CD4-positive, alpha-beta memory T cell (primary cell): ENCODE results near the gene GALNTL6. TPM values are rescaled to one million over a fixed set of nuclear protein-coding genes. Genes with fewer than 3 reads are reported as not detected.

Source experiments
- CTCF ChIA-PET: fragments of 350-600 bp; sonication (Branson Sonifier 250); formaldehyde crosslinking; loops from one replicate; lab custom pipeline; 2021; ENCODE audit warnings: inconsistent platforms; ENCODE audit not compliant: partially characterized antibody; lab: Charles Lee
- POLR2A ChIA-PET: fragments of 350-600 bp; sonication (Branson Sonifier 250); formaldehyde crosslinking; loops from one replicate; lab custom pipeline; 2021; ENCODE audit not compliant: partially characterized antibody; lab: Charles Lee
- DNase-seq, 5 donors: peaks; one replicate each; pipeline versions ENCODE4 v3.0.0 to v3.0.0-alpha.2; 2020 to 2022; ENCODE audit warnings: mixed read lengths in 1 of 5
- H3K27ac ChIP-seq: one replicate; pipeline ENCODE4 v1.7.0; 2013; ENCODE audit warnings: low read depth, low read length
- H3K27me3 ChIP-seq: 2 replicates; pipeline ENCODE4 v1.7.0; 2013; ENCODE audit warnings: mild to moderate bottlenecking, low read length, moderate library complexity; ENCODE audit not compliant: insufficient read depth
- H3K36me3 ChIP-seq: 2 replicates; pipeline ENCODE4 v1.7.0; 2013; ENCODE audit warnings: mild to moderate bottlenecking, low read length, moderate library complexity; ENCODE audit not compliant: insufficient read depth
- H3K4me1 ChIP-seq: 2 replicates; pipeline ENCODE4 v1.7.0; 2013; ENCODE audit warnings: mild to moderate bottlenecking, low read length, moderate library complexity; ENCODE audit not compliant: insufficient read depth
- H3K4me3 ChIP-seq, 2 donors: one replicate each; pipeline ENCODE4 v1.7.0; 2013; ENCODE audit warnings: low read length in 2 of 2, mild to moderate bottlenecking in 1 of 2
- H3K9me3 ChIP-seq, 2 donors: one replicate each; pipeline ENCODE4 v1.7.0; 2013; ENCODE audit warnings: low read length in 2 of 2, control low read depth in 1 of 2; ENCODE audit not compliant: control insufficient read depth in 1 of 2
- H3K27ac Mint-ChIP-seq, 7 donors: one replicate each; pipeline ENCODE4 v1.8.0; 2020 to 2021; ENCODE audit warnings: mixed read lengths in 7 of 7, mild to moderate bottlenecking in 6 of 7, inconsistent platforms in 3 of 7, moderate library complexity in 3 of 7
- H3K27me3 Mint-ChIP-seq, 2 donors: one replicate each; pipeline ENCODE4 v1.8.0; 2020 to 2021; ENCODE audit warnings: mixed read lengths in 2 of 2
- H3K36me3 Mint-ChIP-seq, 2 donors: one replicate each; pipeline ENCODE4 v1.8.0; 2020 to 2021; ENCODE audit warnings: mixed read lengths in 2 of 2, inconsistent platforms in 1 of 2, mild to moderate bottlenecking in 1 of 2
- H3K4me1 Mint-ChIP-seq, 4 donors: one replicate each; pipeline ENCODE4 v1.8.0; 2020 to 2021; ENCODE audit warnings: mixed read lengths in 4 of 4, mild to moderate bottlenecking in 1 of 4
- H3K4me3 Mint-ChIP-seq, 8 donors: one replicate each; pipeline ENCODE4 v1.8.0; 2020 to 2021; ENCODE audit warnings: mixed read lengths in 8 of 8, mild to moderate bottlenecking in 7 of 8, moderate library complexity in 6 of 8, inconsistent platforms in 3 of 8
- H3K9me3 Mint-ChIP-seq, 8 donors: one replicate each; pipeline ENCODE4 v1.8.0; 2020 to 2021; ENCODE audit warnings: mixed read lengths in 8 of 8, mild to moderate bottlenecking in 5 of 8, inconsistent platforms in 3 of 8, moderate library complexity in 1 of 8
- intact Hi-C: fragments of 100-400 bp; cut with micrococcal nuclease; formaldehyde crosslinking; loops from one replicate; pipeline ENCODE4 v1.15.1; 2023
- polyA plus RNA-seq, 2 donors: library from polyadenylated mRNA; unstranded; fragments of 300-500 nt; fragmentation: Illumina TruSeq; gene quantifications; one replicate each; pipeline ENCODE4 v1.2.3, GENCODE V29; 2021
- total RNA-seq, 2 experiments: library from RNA; stranded (reverse); gene quantifications; one replicate each; pipeline ENCODE4 v1.2.3, GENCODE V29; 2021

Gene GALNTL6
- total and polyA plus RNA-seq, 4 experiments from 2014 or later, result not detected

- no peak overlapping the region for H3K4me3 Mint-ChIP-seq
- intact Hi-C loops, result no loop called here
- Histone ChIP-seq H3K27ac (no peak overlapping the region), H3K36me3 (no peaks in the 10 kb centered on the region), H3K9me3 (no peaks in the 10 kb centered on the region), H3K4me1 (no peaks in the 10 kb centered on the region), H3K27me3 (no peaks in the 10 kb centered on the region), H3K4me3 (no peak overlapping the region)
- ChIA-PET POLR2A (no interaction called here), CTCF (no interaction called here)
- no peak for DNase-seq
- no peaks in the 10 kb centered on the region for H3K27me3 Mint-ChIP-seq
- no peak overlapping the region for H3K27ac Mint-ChIP-seq
- no peaks in the 10 kb centered on the region for H3K36me3 Mint-ChIP-seq
- no peaks in the 10 kb centered on the region for H3K4me1 Mint-ChIP-seq
- peaks cover 0 to 11% (median under 1%) of the 10 kb centered on the region in 8 donors for H3K9me3 Mint-ChIP-seq
These were observed 111.7 kb downstream of the GALNTL6 start for GRCh38 chr4:171924746-171925376.

GRCh38 chr4:171928336-171928735 is 115.1 kb downstream of the GALNTL6 start:
- no peaks in the 10 kb centered on the region for H3K4me1 ChIP-seq
- no peak for DNase-seq
- H3K9me3 ChIP-seq, result no peaks in the 10 kb centered on the region
- no peak overlapping the region for H3K4me3 ChIP-seq
- no peaks in the 10 kb centered on the region for H3K36me3 ChIP-seq
- intact Hi-C loops, result no loop called here
- ChIA-PET CTCF (no interaction called here), POLR2A (no interaction called here)
- H3K27ac Mint-ChIP-seq, result no peak overlapping the region
- H3K27me3 ChIP-seq, result no peaks in the 10 kb centered on the region
- H3K9me3 Mint-ChIP-seq, result peaks cover 0 to 11% (median 2%) of the 10 kb centered on the region in 8 donors
- no peak overlapping the region for H3K27ac ChIP-seq
- no peak overlapping the region for H3K4me3 Mint-ChIP-seq
- H3K4me1 Mint-ChIP-seq, result no peaks in the 10 kb centered on the region
- no peaks in the 10 kb centered on the region for H3K27me3 Mint-ChIP-seq
- no peaks in the 10 kb centered on the region for H3K36me3 Mint-ChIP-seq

- H3K27me3 ChIP-seq, result no peaks in the 10 kb centered on the region
- H3K27ac ChIP-seq, result no peak overlapping the region
- H3K27ac Mint-ChIP-seq, result no peak overlapping the region
- ChIA-PET CTCF (no interaction called here), POLR2A (no interaction called here)
- no peaks in the 10 kb centered on the region for H3K36me3 ChIP-seq
- H3K4me3 ChIP-seq, result no peak overlapping the region
- no peak for DNase-seq
- H3K9me3 Mint-ChIP-seq, result peaks cover 0 to 9% (median 2%) of the 10 kb centered on the region in 8 donors
- H3K4me1 Mint-ChIP-seq, result no peaks in the 10 kb centered on the region
- no peaks in the 10 kb centered on the region for H3K9me3 ChIP-seq
- intact Hi-C loops, result no loop called here
- no peaks in the 10 kb centered on the region for H3K4me1 ChIP-seq
- H3K4me3 Mint-ChIP-seq, result no peak overlapping the region
- H3K36me3 Mint-ChIP-seq, result no peaks in the 10 kb centered on the region
- H3K27me3 Mint-ChIP-seq, result no peaks in the 10 kb centered on the region
These were observed 116.3 kb downstream of the GALNTL6 start for GRCh38 chr4:171929477-171929876.

- DNase-seq, result no peak
- H3K27ac ChIP-seq, result no peak overlapping the region
These were observed 116.7 kb downstream of the GALNTL6 start for GRCh38 chr4:171929907-171930306.

GRCh38 chr4:171932238-171932637 is 119.0 kb downstream of the GALNTL6 start:
- DNase-seq, result no peak
- Mint-ChIP-seq H3K9me3 (peaks cover 0 to 9% (median 3%) of the 10 kb centered on the region in 8 donors), H3K4me3 (no peak overlapping the region), H3K36me3 (no peaks in the 10 kb centered on the region), H3K27ac (no peak overlapping the region), H3K4me1 (no peaks in the 10 kb centered on the region), H3K27me3 (no peaks in the 10 kb centered on the region)
- H3K27ac ChIP-seq, result no peak overlapping the region
- H3K4me3 ChIP-seq, result no peak overlapping the region
- no peaks in the 10 kb centered on the region for H3K36me3 ChIP-seq
- ChIA-PET CTCF (no interaction called here), POLR2A (no interaction called here)
- no peaks in the 10 kb centered on the region for H3K27me3 ChIP-seq
- H3K4me1 ChIP-seq, result no peaks in the 10 kb centered on the region
- intact Hi-C loops, result no loop called here
- no peaks in the 10 kb centered on the region for H3K9me3 ChIP-seq

More at GRCh38 chr4:171929907-171930306, 116.7 kb downstream of the GALNTL6 start:
- H3K4me3 ChIP-seq, result no peak overlapping the region
- H3K36me3 ChIP-seq, result no peaks in the 10 kb centered on the region
- H3K36me3 Mint-ChIP-seq, result no peaks in the 10 kb centered on the region
- H3K4me1 ChIP-seq, result no peaks in the 10 kb centered on the region
- peaks cover 0 to 9% (median 3%) of the 10 kb centered on the region in 8 donors for H3K9me3 Mint-ChIP-seq
- H3K27me3 ChIP-seq, result no peaks in the 10 kb centered on the region
- no peaks in the 10 kb centered on the region for H3K27me3 Mint-ChIP-seq
- ChIA-PET CTCF (no interaction called here), POLR2A (no interaction called here)
- intact Hi-C loops, result no loop called here
- H3K4me1 Mint-ChIP-seq, result no peaks in the 10 kb centered on the region
- H3K4me3 Mint-ChIP-seq, result no peak overlapping the region
- H3K9me3 ChIP-seq, result no peaks in the 10 kb centered on the region
- H3K27ac Mint-ChIP-seq, result no peak overlapping the region

GRCh38 chr4:171940656-171941055 is 127.5 kb downstream of the GALNTL6 start:
- no peaks in the 10 kb centered on the region for H3K36me3 ChIP-seq
- no peaks in the 10 kb centered on the region for H3K27me3 ChIP-seq
- POLR2A ChIA-PET, result interaction anchor here (0.7 kb wide), 1 partner anchor 1757 kb away, joined by 3 read pairs; no protein-coding TSS in a partner anchor
- Mint-ChIP-seq H3K36me3 (no peaks in the 10 kb centered on the region), H3K4me3 (no peak overlapping the region), H3K4me1 (no peaks in the 10 kb centered on the region), H3K27me3 (no peaks in the 10 kb centered on the region), H3K27ac (no peak overlapping the region), H3K9me3 (peaks cover 0 to 11% (median 3%) of the 10 kb centered on the region in 8 donors)
- CTCF ChIA-PET, result no interaction called here
- H3K4me1 ChIP-seq, result no peaks in the 10 kb centered on the region
- no peak overlapping the region for H3K4me3 ChIP-seq
- no peak overlapping the region for H3K27ac ChIP-seq
- intact Hi-C loops, result no loop called here
- no peaks in the 10 kb centered on the region for H3K9me3 ChIP-seq
- no peak for DNase-seq

GRCh38 chr4:171947400-171947799 is 134.2 kb downstream of the GALNTL6 start:
- Mint-ChIP-seq H3K9me3 (peaks cover 3 to 9% (median 5%) of the 10 kb centered on the region in 8 donors), H3K36me3 (no peaks in the 10 kb centered on the region), H3K4me1 (no peaks in the 10 kb centered on the region), H3K4me3 (no peak overlapping the region), H3K27me3 (no peaks in the 10 kb centered on the region), H3K27ac (no peak overlapping the region)
- intact Hi-C loops, result no loop called here
- Histone ChIP-seq H3K27ac (no peak overlapping the region), H3K27me3 (no peaks in the 10 kb centered on the region), H3K9me3 (no peaks in the 10 kb centered on the region), H3K36me3 (no peaks in the 10 kb centered on the region), H3K4me1 (no peaks in the 10 kb centered on the region), H3K4me3 (no peak overlapping the region)
- DNase-seq, result no peak
- ChIA-PET CTCF (no interaction called here), POLR2A (no interaction called here)
